OCI-LY3 (cell line): ENCODE data around the gene PIK3AP1.
A peak's percentile ranks its signal among the peaks of the same experiment; 100 is the strongest.

Experiments used
- H2AFZ ChIP-seq: fragments of 200-600, 300-600 bp; shearing (Covaris generic); 2 replicates; pipeline ENCODE4 v1.6.0; 2014; ENCODE audit warnings: antibody characterized with exemption, low read depth, low read length
- H3K27ac ChIP-seq: fragments of 200-600, 300-600 bp; sonication (generic); 2 replicates; pipeline ENCODE4 v1.5.1; 2014; ENCODE audit warnings: mild to moderate bottlenecking, low read length, moderate library complexity, mixed read lengths
- H3K27me3 ChIP-seq: fragments of 200-600, 300-600 bp; sonication (generic); 2 replicates; pipeline ENCODE4 v1.6.1; 2014; ENCODE audit warnings: low read depth, low read length, mixed read lengths
- H3K36me3 ChIP-seq: fragments of 200-600, 300-600 bp; sonication (generic); replicated peaks from 2 replicates; pipeline ENCODE3; 2014; ENCODE audit warnings: low read depth, low read length, mixed read lengths
- H3K4me1 ChIP-seq: fragments of 300-600, 200-600 bp; sonication (generic); 2 replicates; pipeline ENCODE4 v1.6.1; 2014; ENCODE audit warnings: low read length, mixed read lengths
- H3K4me2 ChIP-seq: fragments of 200-600, 300-600 bp; sonication (generic); 2 replicates; pipeline ENCODE4 v1.6.1; 2014; ENCODE audit warnings: low read length, mixed read lengths
- H3K4me3 ChIP-seq: fragments of 300-600, 200-600 bp; sonication (generic); 2 replicates; pipeline ENCODE4 v1.5.1; 2014; ENCODE audit warnings: antibody characterized with exemption, mild to moderate bottlenecking, low read length, moderate library complexity
- H3K79me2 ChIP-seq: fragments of 300-600, 200-600 bp; shearing (Covaris generic); 2 replicates; pipeline ENCODE4 v1.6.1; 2014; ENCODE audit warnings: mild to moderate bottlenecking, low read length, mixed read lengths
- H3K9ac ChIP-seq: fragments of 300-600, 200-600 bp; shearing (Covaris generic); 2 replicates; pipeline ENCODE4 v1.6.0; 2014; ENCODE audit warnings: mild to moderate bottlenecking, low read length, moderate library complexity
- H3K9me3 ChIP-seq: fragments of 200-600, 300-600 bp; shearing (Covaris generic); 2 replicates; pipeline ENCODE4 v1.6.1; 2014; ENCODE audit warnings: low read length, mixed read lengths; ENCODE audit not compliant: insufficient read depth
- H4K20me1 ChIP-seq: fragments of 200-600, 300-600 bp; sonication (generic); 2 replicates; pipeline ENCODE4 v1.6.1; 2016; ENCODE audit warnings: low read length, mixed read lengths; ENCODE audit not compliant: insufficient read depth
- EZH2phosphoT487 ChIP-seq: fragments of 200-600 bp; shearing (Covaris generic); IDR thresholded peaks from 2 replicates; pipeline ENCODE4 v1.6.1; 2018; ENCODE audit warnings: antibody characterized with exemption, mixed run types, low read depth
- TF ChIP-seq, protein P1 (sequence below): fragments of 200-600, 300-600 bp; sonication (generic); IDR thresholded peaks from 2 replicates; pipeline ENCODE4 v1.5.1; 2014; ENCODE audit warnings: antibody characterized with exemption, low read length, low read depth

Gene PIK3AP1

DNA sequence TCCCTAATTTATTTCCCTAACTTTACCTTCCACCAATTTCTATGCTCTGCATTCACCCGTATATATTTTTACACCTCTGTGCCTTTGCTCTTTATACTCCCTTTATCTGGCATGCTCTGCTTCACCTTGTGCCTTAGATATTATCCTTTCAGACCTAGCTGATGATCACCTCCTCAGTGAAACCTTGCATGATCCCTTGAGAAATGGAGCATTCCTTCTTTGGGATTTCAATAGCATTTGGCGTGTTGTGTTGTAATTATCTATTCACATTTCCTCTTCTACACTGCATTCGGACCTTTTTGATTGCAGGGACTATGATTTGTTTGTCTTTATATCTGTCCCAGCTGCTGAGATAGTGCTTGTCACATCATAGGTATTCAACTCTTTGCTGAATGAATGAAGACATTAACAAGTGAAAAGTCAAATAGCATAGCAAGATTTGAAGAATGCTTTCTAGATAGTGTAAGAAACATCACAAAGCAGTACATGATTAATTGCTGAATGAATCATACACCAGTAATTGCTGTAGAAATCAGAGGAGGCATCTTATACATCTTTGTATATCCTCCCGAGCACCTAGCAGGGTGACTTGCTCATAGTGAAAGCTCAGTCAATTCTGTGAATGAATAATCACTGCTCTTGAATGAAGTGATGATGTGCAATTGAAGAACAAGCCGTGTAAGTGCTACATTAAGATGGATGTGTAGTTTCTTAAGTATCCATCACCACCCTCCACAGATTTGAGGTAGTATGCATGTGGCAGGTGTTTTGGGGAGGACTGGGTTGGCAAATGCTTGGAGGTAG lies 131.5 kb downstream of the PIK3AP1 start:
- Histone ChIP-seq H3K36me3 (peaks cover 9% of the 10 kb centered on the region), H3K4me1 (peaks cover 44% of the 10 kb centered on the region), H3K9me3 (no peaks in the 10 kb centered on the region), H3K27ac (peak overlapping the region; percentile 9; the same call in 1 of the 2 replicates), H4K20me1 (peaks cover 20% of the 10 kb centered on the region), H3K79me2 (peaks cover 35% of the 10 kb centered on the region), H3K9ac (no peak overlapping the region), H3K4me2 (peak overlapping the region; percentile 90), H2AFZ (no peak overlapping the region), H3K4me3 (peak overlapping the region; percentile 94), H3K27me3 (no peaks in the 10 kb centered on the region)
- no peak for TF ChIP-seq EZH2phosphoT487
- TF ChIP-seq, protein P1, sequence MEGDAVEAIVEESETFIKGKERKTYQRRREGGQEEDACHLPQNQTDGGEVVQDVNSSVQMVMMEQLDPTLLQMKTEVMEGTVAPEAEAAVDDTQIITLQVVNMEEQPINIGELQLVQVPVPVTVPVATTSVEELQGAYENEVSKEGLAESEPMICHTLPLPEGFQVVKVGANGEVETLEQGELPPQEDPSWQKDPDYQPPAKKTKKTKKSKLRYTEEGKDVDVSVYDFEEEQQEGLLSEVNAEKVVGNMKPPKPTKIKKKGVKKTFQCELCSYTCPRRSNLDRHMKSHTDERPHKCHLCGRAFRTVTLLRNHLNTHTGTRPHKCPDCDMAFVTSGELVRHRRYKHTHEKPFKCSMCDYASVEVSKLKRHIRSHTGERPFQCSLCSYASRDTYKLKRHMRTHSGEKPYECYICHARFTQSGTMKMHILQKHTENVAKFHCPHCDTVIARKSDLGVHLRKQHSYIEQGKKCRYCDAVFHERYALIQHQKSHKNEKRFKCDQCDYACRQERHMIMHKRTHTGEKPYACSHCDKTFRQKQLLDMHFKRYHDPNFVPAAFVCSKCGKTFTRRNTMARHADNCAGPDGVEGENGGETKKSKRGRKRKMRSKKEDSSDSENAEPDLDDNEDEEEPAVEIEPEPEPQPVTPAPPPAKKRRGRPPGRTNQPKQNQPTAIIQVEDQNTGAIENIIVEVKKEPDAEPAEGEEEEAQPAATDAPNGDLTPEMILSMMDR: no peak

- Histone ChIP-seq H3K9me3 (no peaks in the 10 kb centered on the region), H3K36me3 (peaks cover 4% of the 10 kb centered on the region), H3K4me1 (peaks cover 44% of the 10 kb centered on the region), H4K20me1 (peaks cover 26% of the 10 kb centered on the region), H2AFZ (no peak overlapping the region), H3K27ac (peak overlapping the region; percentile 73; the same call in 1 of the 2 replicates), H3K79me2 (peaks cover 42% of the 10 kb centered on the region), H3K27me3 (no peaks in the 10 kb centered on the region), H3K4me2 (peak overlapping the region; percentile 90), H3K4me3 (peak overlapping the region; percentile 94), H3K9ac (peak overlapping the region; percentile 86)
- TF ChIP-seq, protein P1: no peak
- TF ChIP-seq EZH2phosphoT487: no peak
These were observed 132.2 kb downstream of the PIK3AP1 start for GRCh38 chr10:96588060-96588554.

GRCh38 chr10:96587264-96588059 lies 132.9 kb downstream of the PIK3AP1 start:
- peak overlapping the region; percentile 90 for H3K4me2 ChIP-seq
- H3K4me3 ChIP-seq: peak overlapping the region; percentile 94
- H3K9ac ChIP-seq: peak overlapping the region; percentile 86
- no peak for TF ChIP-seq EZH2phosphoT487
- TF ChIP-seq, protein P1: no peak
- no peaks in the 10 kb centered on the region for H3K36me3 ChIP-seq
- peak overlapping the region; percentile 73 for H3K27ac ChIP-seq
- H3K79me2 ChIP-seq: peaks cover 48% of the 10 kb centered on the region
- H3K27me3 ChIP-seq: no peaks in the 10 kb centered on the region
- peaks cover 44% of the 10 kb centered on the region for H3K4me1 ChIP-seq
- peaks cover 31% of the 10 kb centered on the region for H4K20me1 ChIP-seq
- no peaks in the 10 kb centered on the region for H3K9me3 ChIP-seq
- peak overlapping the region; percentile 20 for H2AFZ ChIP-seq
